ENCODE measurements around the gene SLC25A4.

The SLC25A4 gene

GRCh38 chr4:185122681-185123345, 20.3 kb upstream of the SLC25A4 start:
- no peak for DNase-seq

DNA sequence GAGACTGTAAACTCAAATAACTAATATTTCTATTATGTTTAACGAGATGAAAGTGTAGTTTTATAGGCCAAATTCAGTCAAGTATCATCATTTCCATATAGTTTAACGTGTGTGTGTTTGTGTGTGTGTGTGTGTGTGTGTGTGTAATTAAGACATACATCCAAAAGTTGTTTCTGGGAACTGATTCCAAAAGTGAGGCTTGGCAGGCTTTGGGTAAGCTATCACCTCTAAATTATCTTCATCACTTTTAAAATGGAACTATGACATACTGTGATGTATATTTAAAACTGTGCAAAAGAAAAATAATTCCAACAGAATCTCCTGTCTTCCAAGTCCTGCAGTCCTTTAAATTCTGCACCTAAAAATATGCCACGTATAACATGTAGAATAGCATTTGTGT, 19.1 kb upstream of the SLC25A4 start:
- no peak for DNase-seq

GRCh38 chr4:185127021-185127925, 15.8 kb upstream of the SLC25A4 start:
- peak; percentile 13 for DNase-seq

DNA sequence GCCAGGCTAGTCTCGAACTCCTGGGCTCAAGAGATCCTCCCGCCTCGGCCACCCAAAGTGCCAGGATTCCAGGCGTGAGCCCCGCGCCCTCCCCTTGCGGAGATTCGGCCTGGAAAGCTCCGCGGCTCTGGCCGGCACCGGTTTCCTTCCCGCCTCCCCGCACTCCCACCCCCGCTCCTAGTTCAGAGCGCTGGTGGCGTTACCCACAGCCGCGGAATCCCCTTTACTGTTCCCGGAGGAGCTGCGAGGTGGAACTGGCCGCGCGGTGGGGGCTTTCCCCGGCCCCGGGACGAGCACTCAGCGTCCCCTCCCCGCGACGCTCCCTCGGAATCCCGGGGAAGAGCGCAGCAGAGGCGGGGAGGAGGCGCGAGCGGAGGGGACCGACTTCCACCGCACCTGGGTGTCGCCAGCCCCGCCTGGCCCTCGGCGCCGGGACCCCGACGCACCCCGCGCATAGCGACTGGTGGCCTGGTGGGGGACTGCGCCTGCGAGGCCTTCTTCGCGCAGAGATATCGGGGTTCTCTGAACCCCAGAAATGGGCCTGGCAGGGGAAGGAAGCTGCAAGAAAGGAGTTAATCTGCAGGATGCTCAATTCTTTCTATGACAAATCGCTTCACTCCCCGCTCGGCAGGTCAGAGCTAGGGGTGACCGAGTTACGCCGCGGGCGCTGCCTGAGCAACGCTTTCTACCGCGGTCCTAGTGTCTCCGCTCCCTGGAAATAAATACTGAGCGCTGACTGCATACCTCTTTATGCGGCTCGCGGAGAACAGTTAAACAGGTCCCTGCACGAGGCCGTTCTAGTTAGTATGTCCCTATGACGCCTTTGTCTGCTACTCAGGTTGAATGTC, 14.6 kb upstream of the SLC25A4 start:
- DNase-seq: peak; percentile 38

GRCh38 chr4:185134307-185134869, 8.7 kb upstream of the SLC25A4 start:
- peak; percentile 39 for DNase-seq

DNA sequence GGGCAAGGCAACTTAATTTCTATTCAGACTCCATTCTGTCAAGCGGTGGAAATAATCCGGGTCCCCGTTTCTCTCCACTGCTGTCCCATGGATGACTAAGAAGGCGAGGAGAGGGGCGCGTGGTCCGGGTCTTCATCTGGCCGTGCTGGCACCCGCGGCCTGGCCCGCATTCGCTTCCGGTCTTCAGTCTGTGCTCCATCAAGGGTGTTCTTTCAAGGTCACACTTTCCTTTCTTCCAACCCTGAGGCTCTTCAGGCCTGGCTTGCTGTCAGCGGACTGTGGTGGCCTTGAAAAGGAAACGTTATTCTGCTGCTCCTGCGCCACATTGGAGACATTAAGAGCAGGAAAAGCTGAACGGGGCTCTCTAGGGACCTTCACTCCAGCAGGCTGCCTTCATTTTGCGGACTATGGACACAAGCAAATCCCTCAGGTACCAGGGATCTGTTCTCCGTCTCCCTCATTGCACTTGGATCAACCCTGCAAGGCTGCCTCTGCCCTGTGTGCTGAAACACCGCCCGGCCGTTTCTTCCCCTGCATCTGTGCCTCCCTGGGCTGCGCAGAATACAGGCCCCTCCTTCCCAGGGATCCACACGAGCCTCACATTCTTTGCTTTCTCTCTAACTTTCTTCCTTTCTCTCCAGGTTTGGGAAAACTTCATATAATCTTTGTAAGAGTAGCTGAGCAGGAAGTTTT, 5.7 kb upstream of the SLC25A4 start:
- DNase-seq: no peak

- DNase-seq: no peak
Observed at GRCh38 chr4:185138161-185138560, 4.9 kb upstream of the SLC25A4 start.

- no peak for DNase-seq
Observed at GRCh38 chr4:185139736-185140135, 3.3 kb upstream of the SLC25A4 start.

- DNase-seq: no peak
Observed at GRCh38 chr4:185141777-185142176, 1.3 kb upstream of the SLC25A4 start.

DNA sequence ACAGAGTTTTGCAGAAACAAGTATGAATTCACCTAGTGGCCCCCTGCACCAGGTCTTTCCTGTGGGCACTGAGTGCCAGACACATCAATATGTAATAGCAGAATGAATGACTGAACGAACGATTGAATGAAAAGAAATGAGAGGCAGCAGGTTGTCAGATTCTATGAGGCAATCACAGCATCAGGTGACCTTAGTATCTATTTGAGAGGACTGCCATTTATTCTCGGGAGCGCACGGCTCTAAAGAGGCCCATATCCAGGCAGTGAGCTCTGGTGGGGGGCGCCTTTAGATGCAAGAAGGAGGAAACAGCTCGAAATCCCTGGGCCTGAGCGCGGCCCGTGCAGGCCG, 528 bp upstream of the SLC25A4 start:
- no peak for DNase-seq

- DNase-seq: peak; percentile 41
Observed at GRCh38 chr4:185143601-185143969, 519 bp downstream of the SLC25A4 start.

GRCh38 chr4:185144601-185145240, 1.7 kb downstream of the SLC25A4 start:
- no peak for DNase-seq

DNA sequence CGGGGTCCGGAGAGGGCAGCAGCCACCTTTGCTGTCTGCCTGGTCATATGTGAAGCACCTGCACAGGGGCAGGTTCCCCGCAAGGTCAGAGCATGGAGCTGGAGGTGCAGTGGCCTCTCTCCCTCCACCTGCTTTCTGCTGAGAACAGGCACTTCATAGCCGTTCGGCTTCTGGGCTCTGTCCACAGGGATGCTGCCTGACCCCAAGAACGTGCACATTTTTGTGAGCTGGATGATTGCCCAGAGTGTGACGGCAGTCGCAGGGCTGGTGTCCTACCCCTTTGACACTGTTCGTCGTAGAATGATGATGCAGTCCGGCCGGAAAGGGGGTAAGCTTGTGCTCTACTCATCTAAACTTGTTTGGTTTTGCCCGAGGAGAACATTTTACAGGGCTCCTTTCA, 2.5 kb downstream of the SLC25A4 start:
- no peak for DNase-seq

GRCh38 chr4:185149392-185149791, 6.3 kb downstream of the SLC25A4 start:
- DNase-seq: no peak

DNA sequence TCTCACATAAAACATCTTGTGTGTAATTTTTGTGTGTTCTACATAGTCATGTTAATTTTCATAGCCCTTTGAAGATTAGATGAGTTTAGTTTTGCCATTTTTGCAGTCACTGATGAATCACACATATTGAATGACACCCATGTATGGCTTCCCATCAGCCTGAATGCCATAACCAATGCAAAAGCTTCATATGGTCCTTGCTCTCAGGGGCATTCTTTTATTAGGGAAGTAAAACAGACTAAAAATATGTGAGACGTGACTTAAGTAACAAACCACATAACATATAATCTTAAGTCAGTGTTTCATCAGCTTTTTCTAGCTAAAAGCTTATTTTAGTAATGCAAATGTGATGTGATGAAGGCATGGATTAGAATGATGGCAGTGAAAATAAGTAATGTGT, 8.2 kb downstream of the SLC25A4 start:
- no peak for DNase-seq

GRCh38 chr4:185165605-185166063, 22.6 kb downstream of the SLC25A4 start:
- DNase-seq: peak; percentile 44

- no peak for DNase-seq
Observed at GRCh38 chr4:185167234-185167633, 24.2 kb downstream of the SLC25A4 start.

DNA sequence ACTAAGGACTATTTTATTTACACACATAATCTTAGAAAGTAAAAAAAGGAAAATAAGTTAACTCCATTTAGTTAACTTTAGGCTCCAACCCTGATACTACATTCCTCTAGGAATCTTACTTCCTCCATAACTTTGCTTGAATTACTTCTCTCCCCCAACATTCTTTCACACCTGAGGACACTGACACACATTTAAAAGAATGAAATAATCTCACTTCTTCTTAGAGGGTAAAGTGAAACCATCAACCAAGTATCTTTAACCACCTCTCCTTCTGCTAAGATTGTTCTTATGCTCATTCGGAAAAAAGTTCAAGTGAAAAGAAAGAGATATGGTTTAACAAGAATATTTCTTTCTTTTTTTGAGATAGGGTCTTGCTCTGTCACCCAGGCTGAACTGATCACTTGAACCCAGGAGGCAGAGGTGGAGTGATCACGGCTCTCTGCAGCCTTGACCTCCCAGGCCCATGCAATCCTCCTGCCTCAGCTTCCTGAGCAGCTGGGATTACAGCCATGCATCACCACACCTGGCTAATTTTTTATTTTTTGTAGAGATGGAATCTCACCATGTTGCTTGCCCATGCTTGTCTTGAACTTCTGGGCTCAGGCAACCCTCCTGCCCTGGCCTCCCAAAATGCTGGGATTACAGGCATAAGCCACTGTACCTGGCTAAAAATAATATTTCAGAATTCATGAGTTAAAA, 28.5 kb downstream of the SLC25A4 start:
- DNase-seq: no peak

DNA sequence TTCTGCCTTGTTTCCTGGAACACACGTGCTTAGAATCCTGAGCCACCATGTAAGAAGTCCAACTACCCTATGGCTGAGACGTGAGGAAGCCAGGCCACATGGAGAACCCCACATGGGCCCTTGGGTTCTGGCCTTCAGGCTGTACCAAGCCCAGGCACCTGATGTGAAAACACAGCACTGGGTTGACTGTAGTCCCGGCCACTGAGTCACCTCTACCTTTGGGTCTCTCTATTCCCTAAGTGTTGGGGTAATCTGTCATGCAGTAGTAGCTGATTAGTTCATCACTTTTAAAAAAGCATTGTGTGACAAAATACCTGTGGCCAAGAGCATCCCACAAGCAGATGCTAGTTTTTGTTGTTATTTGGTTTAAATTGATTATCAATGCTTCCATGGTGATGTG, 36.4 kb downstream of the SLC25A4 start:
- no peak for DNase-seq

- DNase-seq: no peak
Observed at GRCh38 chr4:185182239-185182638, 39.2 kb downstream of the SLC25A4 start.

GRCh38 chr4:185183622-185184281, 40.7 kb downstream of the SLC25A4 start:
- DNase-seq: peak; percentile 81
